ENCODE measurements around the gene GSTA5.

DNA sequence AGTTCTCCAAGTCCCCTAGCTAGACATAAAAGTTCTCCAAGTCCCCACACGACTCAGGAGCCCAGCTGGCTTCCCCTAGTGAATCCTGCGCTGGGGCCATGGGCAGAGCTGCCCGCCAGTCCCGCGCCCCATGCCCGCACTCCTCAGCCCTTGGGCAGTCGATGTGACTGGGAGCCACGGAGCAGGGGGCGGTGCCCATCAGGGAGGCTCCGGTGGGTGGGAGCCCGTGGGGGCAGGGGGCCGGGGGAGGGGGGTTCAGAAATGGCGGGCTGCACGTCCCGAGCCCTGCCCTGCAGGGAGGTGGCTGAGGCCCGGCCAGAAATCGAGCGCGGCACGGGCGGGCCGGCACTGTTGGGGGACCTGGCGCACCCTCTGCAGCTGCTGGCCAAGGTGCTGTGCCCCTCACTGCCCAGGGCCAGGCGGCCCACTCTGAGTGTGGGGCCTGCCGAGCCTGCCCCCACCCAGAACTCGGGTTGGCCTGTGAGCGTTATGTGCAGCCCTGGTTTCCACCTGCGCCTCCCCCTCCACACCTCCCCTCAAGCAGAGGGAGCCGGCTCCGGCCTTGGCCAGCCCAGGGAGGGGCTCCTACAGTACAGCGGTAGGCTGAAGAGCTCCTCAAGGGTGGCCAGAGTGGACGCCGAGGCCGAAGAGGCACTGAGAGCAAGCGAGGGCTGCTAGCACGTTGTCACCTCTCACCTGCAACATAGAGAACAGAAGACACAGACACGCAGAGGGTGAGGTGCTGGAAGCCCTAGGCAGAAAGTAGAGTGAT is 11.4 kb downstream of the GSTA5 start:
- TF ChIP-seq, protein P1, sequence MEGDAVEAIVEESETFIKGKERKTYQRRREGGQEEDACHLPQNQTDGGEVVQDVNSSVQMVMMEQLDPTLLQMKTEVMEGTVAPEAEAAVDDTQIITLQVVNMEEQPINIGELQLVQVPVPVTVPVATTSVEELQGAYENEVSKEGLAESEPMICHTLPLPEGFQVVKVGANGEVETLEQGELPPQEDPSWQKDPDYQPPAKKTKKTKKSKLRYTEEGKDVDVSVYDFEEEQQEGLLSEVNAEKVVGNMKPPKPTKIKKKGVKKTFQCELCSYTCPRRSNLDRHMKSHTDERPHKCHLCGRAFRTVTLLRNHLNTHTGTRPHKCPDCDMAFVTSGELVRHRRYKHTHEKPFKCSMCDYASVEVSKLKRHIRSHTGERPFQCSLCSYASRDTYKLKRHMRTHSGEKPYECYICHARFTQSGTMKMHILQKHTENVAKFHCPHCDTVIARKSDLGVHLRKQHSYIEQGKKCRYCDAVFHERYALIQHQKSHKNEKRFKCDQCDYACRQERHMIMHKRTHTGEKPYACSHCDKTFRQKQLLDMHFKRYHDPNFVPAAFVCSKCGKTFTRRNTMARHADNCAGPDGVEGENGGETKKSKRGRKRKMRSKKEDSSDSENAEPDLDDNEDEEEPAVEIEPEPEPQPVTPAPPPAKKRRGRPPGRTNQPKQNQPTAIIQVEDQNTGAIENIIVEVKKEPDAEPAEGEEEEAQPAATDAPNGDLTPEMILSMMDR (IDR thresholded peaks at IDR 0.05), result no peak
- no peak for TF ChIP-seq POLR2A (IDR thresholded peaks at IDR 0.05)

Data from body of pancreas (tissue), 4 donors.